EH (cell line): ENCODE data around the gene MAML1.
"Not testable (repeated sequence)": the region's sequence is repeated elsewhere in the genome, so short reads cannot be mapped to it uniquely, and the experiment has no call there.

Experiments
- DNase-seq: peaks from one replicate; pipeline ENCODE4 v3.0.0-alpha.2; 2015; ENCODE audit warnings: low read depth

MAML1 gene

GRCh38 chr5:179734536-179735164 lies 2.0 kb downstream of the MAML1 start:
- DNase-seq = no peak

- DNase-seq = no peak
Observed at GRCh38 chr5:179738742-179739141, 6.1 kb downstream of the MAML1 start.

DNA sequence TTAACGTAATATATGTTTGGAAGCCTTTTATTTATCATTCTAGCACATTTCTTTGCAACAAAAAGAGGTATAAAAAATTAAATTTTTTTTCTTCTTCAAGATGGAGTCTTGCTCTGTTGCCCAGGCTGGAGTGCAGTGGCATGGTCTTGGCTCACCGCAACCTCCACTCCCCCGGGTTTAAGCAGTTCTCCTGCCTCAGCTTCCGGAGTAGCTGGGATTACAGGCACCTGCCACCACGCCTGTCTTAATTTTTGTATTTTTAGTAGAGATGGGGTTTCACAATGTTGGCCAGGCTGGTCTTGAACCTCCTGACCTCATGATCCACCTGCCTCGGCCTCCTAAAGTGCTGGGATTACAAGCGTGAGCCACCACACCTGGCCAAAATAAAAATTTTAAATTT lies 11.5 kb downstream of the MAML1 start:
- not testable (repeated sequence) for DNase-seq

- DNase-seq = no peak
Observed at GRCh38 chr5:179746872-179747271, 14.2 kb downstream of the MAML1 start.

DNA sequence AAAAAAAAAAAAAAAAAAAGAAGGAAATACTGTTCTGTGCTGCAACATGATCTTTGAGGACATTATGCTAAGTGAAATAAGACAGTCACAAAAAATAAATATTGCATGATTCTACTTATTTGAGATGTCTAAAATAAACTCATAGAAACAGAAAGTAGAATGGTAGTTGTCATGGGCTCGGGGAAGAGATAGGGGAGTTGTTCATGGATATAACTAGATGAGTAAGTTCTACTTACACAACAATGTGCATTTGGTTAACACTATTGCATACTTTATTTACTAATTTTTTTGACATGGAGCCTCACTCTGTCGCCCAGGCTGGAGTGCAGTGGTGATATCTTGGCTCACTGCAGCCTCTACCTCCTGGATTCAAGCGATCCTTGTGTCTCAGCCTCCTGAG lies 15.2 kb downstream of the MAML1 start:
- DNase-seq = no peak

DNA sequence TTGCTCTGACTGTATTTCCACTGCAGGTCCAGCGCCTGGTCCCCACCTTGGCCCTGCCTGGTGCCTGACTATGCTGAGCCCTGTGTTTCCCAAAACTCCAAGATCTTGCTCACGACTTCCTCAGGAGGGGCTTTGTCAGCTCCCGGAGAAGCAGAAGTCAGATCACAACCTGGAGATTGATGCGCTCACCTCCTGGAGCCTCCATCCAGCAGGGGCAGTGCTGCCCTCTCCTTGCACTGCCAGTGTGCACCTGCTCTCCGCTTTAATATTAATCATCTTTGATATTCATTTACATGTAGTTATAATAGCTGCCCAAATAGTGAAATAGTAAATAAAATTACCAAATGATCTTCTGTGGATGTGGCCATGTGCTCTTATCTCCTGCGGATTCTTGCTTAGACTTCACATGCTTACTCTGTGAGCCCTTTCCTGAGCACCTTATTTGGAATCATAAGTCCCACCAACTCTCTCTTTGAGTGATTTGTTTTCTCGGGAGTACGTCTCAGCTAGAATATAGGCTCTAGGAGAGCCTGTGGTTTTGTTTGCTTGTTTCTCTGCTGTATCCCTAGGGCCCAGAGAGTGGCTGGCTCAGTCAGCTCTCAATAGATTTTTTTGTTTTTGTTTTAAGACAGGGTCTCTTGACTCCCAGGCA lies 17.4 kb downstream of the MAML1 start:
- DNase-seq = no peak

DNA sequence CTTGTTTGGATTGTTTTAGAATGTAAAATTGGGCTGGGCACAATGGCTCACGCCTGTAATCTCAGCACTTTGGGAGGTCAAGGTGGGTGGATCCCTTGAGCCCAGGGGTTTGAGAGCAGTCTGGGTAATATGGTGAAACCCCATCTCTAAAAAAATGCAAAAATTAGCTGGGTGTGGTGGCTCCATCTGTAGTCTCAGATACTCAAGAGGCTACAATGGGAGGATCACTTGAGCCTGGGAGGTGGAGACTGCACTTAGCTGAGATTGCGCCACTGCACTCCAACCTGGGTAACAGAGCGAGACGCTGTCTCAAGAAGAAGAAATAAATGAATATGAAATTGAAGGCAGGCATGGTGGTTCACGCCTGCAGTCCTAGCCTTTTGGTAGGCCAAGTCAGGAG lies 21.3 kb downstream of the MAML1 start:
- DNase-seq = no peak

DNA sequence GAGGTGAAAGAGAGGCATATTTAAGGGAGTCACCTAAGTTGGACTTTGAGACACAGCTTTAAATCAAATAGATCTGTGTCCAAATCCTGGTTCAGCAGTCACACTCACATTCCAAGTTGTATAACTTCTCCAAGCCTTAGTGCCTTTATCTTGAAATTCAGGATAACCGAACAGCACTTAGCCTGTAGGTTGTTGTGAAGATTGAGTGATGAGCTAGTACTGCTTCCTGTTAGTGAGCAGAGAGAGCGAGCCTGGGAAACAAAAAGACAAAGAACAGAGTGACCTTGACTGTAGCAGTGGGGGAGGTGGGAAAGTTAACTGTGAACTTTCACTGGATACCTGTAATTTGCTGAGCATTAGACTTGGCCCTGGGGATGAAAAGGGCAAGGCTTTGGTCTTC lies 22.4 kb downstream of the MAML1 start:
- no peak for DNase-seq

- DNase-seq = no peak
Observed at GRCh38 chr5:179758955-179759354, 26.3 kb downstream of the MAML1 start.

GRCh38 chr5:179759581-179760551 lies 27.2 kb downstream of the MAML1 start:
- peak; percentile 11 for DNase-seq

GRCh38 chr5:179762079-179762780 lies 29.6 kb downstream of the MAML1 start:
- DNase-seq = peak; percentile 63

DNA sequence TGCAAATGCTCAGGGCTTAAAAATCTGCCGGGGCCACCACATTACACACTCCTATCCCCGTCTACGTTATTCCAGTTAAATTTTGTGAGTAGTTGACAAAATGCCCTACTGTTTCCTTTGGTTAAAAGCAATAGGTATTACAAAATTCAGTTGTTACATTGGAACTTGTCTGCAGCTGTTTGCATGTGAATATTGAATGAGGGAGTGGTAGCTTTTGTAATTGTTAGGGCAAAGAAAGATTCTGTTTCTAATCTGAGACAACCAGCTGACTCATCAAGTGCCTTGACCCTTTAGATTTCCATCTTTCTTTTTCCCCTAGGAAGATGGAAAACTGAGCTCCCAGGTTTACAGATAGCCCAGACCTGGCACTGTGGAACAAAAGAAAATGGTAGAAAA lies 30.2 kb downstream of the MAML1 start:
- peak; percentile 69 for DNase-seq

DNA sequence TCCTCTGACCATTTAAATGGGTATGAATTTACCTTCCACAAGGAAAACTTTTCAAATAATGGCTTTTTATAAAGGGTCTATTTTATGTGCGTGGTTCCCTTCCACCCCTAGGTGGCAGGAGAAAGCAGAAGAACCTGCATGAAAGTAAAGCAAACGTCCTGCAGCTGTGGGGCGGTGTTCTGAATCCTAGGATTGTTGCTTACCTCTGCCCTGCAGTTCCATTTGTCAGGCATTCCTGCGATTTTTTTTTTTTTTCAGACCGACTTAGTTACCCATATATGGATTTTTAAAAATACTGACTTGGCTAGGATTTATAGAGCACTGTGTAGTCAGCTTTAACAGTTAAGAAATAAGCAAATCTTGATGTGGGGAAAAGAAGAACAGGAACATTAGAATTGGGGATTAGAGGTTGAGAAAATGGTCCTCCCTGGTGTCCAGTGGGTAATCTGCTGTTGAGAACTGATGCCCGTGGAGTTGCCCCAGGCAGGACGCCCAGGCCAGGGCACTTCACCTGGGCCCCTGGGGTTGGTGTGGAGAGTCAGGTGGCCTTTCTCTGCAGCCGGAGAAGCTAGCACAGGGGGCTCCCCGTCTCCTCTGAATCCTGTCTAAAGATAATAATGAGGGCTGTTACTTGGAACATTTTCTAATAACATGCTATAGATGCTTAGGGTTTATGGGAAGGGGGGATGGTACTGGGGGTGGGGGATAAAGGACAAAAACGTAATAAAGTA lies 30.8 kb downstream of the MAML1 start:
- peak; percentile 89 for DNase-seq

GRCh38 chr5:179764056-179764455 lies 31.4 kb downstream of the MAML1 start:
- DNase-seq = no peak

DNA sequence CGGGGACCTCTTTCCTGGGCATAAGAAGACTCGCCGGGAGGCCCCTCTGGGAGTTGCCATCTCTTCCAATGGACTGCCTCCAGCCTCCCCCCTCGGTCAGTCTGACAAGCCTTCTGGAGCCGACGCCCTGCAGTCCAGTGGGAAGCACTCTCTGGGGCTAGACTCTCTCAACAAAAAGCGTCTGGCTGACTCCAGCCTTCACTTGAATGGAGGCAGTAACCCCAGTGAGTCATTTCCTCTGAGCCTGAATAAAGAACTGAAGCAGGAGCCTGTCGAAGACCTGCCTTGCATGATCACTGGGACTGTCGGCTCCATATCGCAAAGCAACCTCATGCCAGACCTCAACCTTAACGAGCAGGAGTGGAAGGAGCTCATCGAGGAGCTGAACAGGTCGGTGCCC lies 32.8 kb downstream of the MAML1 start:
- peak; percentile 90 for DNase-seq

GRCh38 chr5:179766021-179766725 lies 33.6 kb downstream of the MAML1 start:
- peak; percentile 29 for DNase-seq

DNA sequence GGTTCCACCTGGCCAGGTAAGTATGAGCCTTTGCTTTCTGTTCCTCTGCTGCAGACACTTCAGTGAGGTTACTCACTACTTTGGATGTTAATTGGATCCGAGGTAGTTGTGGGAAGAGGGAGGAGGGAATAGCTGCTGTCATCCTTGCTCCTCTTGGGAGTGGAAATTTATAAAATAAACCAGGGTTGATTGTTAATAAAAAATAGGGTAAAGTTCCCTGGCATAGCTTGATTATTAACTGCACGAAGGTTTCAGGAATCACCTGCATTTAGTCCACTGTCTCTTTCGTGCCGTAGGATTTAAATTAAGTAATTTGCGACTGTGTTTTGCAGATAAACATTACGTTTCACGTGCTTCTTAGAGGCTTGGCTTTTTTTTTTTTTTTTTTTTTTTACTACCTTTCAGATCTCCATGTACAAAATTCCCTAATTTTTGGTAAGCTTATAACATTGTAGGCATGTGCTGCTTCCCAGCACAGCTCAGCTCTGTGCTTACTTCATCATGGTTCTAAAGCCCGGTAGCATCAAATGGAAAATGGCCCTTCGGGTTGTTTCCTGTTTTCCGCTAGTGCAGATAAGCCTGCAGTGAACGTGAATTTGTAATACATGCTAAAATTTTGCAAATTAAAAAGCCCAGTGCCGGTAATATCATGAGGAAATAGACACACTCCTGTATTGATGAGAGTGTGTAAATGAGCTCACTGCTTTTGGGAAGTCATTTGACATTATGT lies 34.3 kb downstream of the MAML1 start:
- no peak for DNase-seq

DNA sequence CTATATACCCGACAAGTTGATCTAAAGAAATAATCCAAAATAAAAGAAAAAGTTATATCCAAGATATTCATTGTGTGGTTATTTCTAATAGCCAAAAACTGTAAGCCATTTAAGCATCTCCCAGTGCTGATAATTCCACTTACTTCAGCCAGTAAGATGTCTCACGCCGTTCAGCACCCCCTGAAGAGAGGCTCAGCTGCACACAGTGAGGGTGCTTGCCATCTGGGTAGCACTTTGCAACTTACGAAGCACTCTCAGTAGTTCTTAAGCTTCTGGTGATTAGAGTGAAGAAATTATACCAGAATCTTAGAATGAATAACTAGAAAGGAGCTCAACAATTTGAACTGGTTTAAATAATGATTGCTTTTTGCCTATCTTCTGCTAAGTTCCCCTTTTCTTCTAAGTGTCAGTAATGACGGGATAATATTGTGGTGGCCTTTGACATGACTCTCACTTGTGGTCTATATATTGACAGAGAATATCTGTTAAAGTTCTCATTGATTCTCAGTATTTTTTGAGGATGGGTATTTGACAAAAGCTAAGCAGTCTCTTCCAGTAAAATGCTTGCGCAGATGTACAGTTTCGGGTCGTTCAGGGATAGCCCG lies 35.0 kb downstream of the MAML1 start:
- no peak for DNase-seq

GRCh38 chr5:179768326-179769085 lies 35.9 kb downstream of the MAML1 start:
- no peak for DNase-seq
